Measurements from ENCODE around the gene LOXHD1. TPM values are rescaled to one million over a fixed set of nuclear protein-coding genes. Genes with fewer than 3 reads are reported as not detected.

Gene LOXHD1
- total RNA-seq, 1 experiment from 2014 or later: not detected

DNA sequence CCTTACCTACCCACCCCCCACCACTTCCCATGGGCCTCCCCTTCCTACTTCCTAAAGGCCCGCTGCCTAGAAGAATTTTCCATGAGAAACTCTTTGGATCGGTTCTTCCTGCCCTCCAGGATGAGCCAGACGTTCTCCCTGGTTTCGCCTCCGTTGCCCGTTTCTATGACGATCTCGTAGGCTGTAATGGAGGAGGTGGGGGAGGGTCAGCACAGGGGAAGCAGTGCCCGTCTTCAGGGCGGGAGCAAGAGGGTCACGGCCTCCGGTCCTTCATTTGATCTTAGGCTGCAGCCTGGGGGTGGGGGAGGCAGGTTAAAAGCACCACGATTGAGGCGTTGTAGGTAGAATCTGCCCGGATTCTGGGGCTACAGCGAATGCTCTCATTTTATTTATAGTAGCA is 172.0 kb downstream of the LOXHD1 start:
- DNase-seq: no peak
- peaks cover 6% of the 10 kb centered on the region; the same call in 1 of the 2 replicates for H3K27me3 ChIP-seq
- no peaks in the 10 kb centered on the region for H3K9me3 ChIP-seq
- H3K4me3 ChIP-seq: no peak overlapping the region
- no peaks in the 10 kb centered on the region for H3K36me3 ChIP-seq

DNA sequence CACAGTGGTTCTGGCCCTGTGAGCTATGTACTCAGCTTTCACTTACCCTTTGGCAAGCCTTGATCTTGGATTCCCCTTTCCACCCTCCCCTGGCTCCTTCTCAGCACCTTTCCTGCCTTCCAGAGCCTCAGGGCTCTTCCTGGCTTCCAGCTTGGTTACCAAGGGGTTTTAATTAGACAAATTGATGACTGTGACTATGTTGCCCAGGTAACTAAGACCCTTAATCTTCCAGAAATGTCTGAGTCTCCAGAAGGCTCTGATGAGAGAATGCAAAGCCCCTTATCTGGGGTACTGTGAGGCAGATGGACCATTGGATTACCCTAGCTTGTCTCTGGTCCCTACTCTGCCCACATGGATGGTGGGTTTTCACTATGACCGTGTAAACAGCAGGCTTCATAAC is 174.2 kb downstream of the LOXHD1 start:
- Histone ChIP-seq H3K36me3 (no peaks in the 10 kb centered on the region), H3K9me3 (no peaks in the 10 kb centered on the region), H3K27me3 (peaks cover 6% of the 10 kb centered on the region; the same call in 1 of the 2 replicates), H3K4me3 (no peak overlapping the region)
- no peak for DNase-seq

DNA sequence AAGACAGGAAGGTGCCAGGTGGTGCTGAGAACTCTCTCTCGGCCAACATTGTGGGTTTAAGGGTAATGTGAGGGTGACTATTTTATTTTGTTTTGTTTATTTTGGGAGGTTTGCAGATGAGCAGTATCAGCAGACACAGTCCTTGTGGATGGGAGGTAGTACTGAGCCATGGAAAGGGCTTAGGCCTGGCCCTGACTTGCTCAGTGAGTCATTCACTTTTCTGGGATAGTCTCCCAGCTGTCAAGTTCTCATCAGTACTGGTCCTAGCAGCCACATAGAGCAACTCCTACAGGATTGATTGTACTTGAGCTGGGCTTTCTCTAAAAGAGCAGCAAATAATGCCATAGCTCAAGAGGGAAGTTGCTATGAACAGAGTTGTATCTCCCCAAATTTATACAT is 175.2 kb downstream of the LOXHD1 start:
- Histone ChIP-seq H3K36me3 (no peaks in the 10 kb centered on the region), H3K4me3 (no peak overlapping the region), H3K27me3 (peaks cover 9% of the 10 kb centered on the region; the same call in 1 of the 2 replicates), H3K9me3 (no peaks in the 10 kb centered on the region)
- peak; percentile 61 for DNase-seq

DNA sequence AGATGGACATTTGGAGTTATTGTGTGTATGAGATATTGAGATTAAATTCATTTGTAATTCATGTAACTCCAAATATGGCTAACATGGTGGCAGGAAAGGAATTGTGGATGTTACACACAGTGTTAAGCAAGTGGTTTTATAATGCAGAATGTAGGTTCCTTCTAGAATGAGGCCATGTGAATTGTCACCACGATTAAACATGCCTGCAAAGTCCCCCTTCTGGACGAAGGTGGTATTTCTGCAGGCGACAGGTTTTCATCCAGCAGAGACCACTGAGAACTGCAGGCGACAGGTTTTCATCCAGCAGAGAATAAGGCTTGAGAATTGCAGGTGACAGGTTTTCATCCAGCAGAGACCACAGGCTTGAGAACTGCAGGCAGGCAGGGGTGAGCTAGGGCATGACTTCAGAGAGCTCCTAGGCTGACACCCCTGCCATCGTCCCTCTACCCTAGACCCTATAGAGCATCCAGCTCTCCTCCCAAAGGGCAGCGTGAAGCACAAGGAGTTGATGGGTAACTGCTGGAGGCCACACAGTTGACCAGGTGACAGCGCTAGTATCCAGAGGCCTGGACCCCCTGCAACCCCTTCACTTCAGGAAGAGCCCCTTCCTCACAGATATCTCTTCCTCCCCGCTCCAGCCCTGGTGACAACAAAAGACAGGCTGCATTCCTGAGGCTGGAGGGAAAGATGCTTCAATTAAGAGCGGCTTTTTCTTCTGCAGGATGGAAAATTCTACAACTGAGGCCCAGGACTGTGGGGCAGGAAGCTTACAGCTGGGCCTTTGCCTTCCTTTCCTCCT is 175.8 kb downstream of the LOXHD1 start:
- peaks cover 10% of the 10 kb centered on the region; the same call in 1 of the 2 replicates for H3K27me3 ChIP-seq
- no peaks in the 10 kb centered on the region for H3K36me3 ChIP-seq
- H3K4me3 ChIP-seq: no peak overlapping the region
- DNase-seq: peak; percentile 15
- no peaks in the 10 kb centered on the region for H3K9me3 ChIP-seq

DNA sequence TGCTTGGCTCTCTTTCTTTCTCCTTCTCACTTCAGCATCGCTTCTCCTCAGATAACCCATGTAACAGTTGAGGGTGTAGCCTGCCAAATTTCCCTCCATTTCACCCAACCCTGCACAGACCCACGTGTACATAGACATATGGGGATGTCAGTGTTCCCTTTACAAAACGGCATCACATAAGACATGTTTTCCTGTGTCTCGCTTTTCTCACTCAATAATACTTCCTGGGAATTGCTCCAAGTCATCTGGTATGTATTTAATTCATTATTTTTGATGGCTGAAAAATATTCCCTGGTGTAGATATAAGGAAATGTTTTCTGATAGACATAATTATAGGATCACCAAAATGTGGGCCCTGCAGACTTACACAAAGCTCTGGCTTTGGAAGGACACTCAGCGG is 176.8 kb downstream of the LOXHD1 start:
- Histone ChIP-seq H3K36me3 (no peaks in the 10 kb centered on the region), H3K27me3 (peaks cover 6% of the 10 kb centered on the region; the same call in 1 of the 2 replicates), H3K4me3 (no peak overlapping the region), H3K9me3 (no peaks in the 10 kb centered on the region)
- no peak for DNase-seq

DNA sequence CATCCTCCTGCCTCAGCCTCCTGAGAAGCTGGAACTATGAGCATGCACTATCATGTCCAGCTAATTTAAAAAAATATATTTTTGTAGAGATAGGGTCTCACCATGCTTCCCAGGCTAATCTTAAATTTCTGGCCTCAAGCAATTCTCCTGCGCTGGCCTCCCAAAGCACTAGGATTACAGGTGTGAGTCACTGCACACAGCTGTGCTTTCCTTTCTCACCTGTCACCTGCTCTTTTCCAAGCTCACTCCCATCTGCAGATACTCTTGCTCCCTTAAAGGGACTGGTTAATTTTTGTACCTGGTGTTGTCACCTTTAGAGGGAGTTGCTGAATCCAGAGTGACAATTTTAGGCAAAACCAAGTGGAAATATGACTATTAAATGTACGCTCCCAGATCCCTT is 178.2 kb downstream of the LOXHD1 start:
- no peak overlapping the region for H3K4me3 ChIP-seq
- H3K9me3 ChIP-seq: no peaks in the 10 kb centered on the region
- H3K27me3 ChIP-seq: peaks cover 6% of the 10 kb centered on the region; the same call in 1 of the 2 replicates
- no peaks in the 10 kb centered on the region for H3K36me3 ChIP-seq
- DNase-seq: no peak

DNA sequence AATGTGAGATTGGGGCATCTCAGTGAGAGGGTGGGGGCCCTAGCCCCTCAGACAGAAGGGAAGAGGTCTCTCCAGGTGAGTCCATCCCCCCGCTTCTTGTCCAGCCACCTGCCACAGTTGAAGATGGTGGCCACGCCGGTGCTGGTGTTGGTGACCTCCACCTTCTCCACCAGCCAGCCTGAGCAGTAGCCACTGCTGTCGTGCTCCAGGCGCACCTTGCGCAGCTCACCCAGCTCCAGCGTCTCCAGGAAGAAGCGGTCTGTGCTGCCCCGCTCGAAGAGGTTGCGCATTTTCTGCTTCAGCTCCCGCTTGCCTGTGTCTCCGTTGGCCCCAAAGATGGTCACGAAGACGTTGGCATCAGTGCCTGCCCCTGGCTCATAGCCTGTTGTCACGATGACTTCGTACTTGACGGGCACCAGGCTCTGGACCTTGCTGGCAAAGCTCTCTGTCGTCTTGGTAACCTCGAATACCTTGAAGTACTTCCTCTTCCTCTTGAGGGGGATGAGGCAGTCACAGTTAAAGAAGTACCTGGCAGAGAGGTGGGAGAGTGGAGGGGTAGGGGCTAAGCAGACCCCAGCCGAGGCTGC is 179.5 kb downstream of the LOXHD1 start:
- H3K4me3 ChIP-seq: no peak overlapping the region
- no peaks in the 10 kb centered on the region for H3K9me3 ChIP-seq
- peaks cover 6% of the 10 kb centered on the region; the same call in 1 of the 2 replicates for H3K27me3 ChIP-seq
- H3K36me3 ChIP-seq: no peaks in the 10 kb centered on the region
- DNase-seq: no peak

DNA sequence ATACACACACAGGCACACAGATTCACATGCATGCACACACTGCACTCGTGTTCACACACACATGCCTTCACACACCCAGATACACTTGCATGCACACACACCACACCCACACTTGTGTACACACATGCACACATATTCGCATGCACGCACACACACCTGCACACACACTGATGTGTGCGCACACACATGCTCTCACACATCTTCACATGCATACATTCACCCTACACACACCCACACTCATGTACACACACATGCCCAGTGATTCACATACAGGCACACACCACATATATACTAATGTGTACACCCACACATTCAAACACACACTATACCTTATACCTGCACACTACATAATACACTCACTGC is 181.6 kb downstream of the LOXHD1 start:
- Histone ChIP-seq H3K27me3 (peaks cover 6% of the 10 kb centered on the region; the same call in 1 of the 2 replicates), H3K9me3 (no peaks in the 10 kb centered on the region), H3K4me3 (no peak overlapping the region), H3K36me3 (no peaks in the 10 kb centered on the region)
- no peak for DNase-seq

DNA sequence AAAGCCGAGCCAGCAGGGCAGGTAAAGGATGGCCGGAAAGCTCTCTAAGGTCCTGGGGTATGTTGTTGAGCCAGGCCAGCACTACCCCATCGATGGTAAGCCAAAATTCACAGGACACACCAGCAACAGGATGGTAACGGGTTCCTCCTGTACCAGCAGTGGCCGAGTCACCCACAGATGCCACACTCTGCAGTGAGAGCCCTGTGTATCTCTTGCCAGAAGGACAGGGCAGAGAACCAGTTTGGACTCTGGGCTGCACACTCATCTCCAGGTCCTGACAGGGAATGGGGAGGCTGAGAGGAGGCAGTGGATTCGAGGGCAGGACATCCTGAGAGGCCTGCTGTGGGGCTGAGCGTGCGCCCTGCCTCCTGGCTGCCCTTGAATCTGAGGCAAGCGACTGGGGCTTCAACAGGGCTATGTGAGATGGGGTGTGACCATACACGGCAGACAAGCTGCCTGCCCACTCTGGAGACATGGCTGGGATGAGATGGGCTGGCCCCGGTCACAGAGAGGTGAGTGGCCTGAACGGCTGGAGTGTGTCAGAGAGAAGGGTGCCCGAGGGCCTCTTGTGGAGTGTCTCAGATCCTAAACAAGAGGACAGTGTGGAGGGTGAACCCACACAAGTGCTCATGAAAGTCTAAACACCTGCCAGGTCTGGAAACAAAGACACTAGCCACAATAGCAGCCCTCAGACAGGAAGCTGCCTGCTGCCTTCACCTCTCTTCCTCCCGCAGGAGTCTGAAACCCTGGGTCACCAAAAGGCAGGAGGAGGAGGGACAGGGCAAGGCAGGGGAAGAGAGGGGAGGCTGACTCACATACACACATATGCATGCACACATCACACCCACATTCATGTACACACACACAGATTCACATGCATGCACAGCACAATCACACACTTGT is 182.3 kb downstream of the LOXHD1 start:
- H3K36me3 ChIP-seq: no peaks in the 10 kb centered on the region
- H3K4me3 ChIP-seq: no peak overlapping the region
- no peaks in the 10 kb centered on the region for H3K9me3 ChIP-seq
- DNase-seq: no peak
- H3K27me3 ChIP-seq: peaks cover 6% of the 10 kb centered on the region; the same call in 1 of the 2 replicates

DNA sequence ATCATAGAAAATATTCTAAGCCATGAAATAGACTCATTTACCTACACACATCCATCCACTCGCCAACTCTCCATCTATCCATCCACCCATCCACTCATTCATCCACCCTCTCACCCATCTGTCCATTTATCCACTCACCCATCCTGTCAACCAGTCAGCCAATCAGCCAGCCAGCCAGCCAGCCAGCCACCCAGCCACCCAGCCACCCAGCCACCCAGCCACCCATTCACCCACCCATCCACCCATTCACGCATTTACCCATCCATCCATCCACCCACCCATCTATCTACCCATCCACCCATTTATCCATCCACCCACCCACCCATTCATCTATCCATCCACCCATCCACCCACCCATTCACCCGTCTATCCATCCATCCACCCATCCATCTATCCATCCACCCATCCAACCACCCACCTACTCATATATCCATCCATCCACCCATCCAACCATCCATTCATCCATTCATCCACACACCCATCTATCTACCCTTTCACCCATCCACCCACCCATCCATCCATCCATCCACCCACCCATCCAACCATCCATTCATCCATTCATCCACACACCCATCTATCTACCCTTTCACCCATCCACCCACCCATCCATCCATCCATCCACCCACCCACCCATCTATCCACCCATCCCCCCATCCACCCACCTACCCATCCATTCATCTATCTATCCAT is 185.1 kb downstream of the LOXHD1 start:
- peaks cover 3% of the 10 kb centered on the region; the same call in 1 of the 2 replicates for H3K27me3 ChIP-seq
- no peaks in the 10 kb centered on the region for H3K9me3 ChIP-seq
- H3K4me3 ChIP-seq: no peak overlapping the region
- H3K36me3 ChIP-seq: no peaks in the 10 kb centered on the region
- DNase-seq: no peak

DNA sequence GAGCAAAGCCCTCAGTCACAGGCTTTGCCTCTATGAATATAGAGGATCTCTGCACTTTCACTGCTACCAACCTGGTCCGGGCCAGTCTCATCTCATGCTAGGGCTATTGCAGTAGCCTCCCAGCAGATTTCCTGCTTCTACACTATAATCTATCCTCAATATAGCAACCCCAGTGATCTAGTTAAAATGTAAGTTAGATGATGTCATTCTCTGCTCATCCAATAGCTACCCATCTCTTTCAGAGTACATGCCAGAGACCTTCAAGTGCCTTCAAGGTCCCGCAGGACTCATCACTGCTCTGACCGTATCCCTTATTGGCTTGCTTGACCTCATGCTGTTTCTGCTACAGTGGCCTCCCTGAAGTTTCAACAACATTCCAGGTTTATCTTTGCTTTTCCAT is 186.3 kb downstream of the LOXHD1 start:
- DNase-seq: no peak
- H3K27me3 ChIP-seq: no peaks in the 10 kb centered on the region
- H3K36me3 ChIP-seq: no peaks in the 10 kb centered on the region
- H3K4me3 ChIP-seq: no peak overlapping the region
- H3K9me3 ChIP-seq: no peaks in the 10 kb centered on the region

DNA sequence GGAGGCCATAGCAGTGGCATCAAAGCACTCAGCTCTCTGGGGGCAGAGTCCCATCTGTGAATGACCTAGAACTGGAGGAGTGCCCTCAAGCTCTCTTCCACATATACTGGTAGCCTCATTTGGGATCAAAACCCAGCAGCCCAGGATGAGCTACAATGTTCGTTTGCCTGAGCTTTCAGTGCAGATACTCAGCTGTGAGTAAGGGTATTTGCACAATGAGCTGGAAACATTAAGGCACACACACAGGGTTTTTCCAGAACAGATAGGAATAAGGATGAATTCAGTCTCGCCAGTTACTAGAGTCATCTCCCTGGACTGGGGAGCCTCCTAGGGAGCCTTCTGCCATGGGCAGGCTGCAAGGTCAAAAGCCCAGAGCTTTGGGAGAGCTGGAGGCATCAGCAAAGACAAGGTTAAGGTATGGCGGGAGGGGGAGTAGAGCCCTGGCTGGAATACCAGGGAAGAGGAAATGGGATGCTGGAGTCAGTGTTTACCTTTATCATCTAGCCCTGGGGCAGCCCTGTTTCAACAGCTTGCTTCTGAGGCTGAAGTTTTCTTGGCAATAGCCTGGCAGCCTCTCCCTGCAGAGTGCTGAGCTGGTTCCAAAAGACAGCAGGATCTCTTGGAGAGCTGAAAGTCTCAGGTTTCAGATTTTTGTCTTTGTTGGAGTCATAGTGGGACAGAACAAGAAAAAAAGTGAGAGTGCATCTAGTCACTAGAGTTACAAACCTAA is 187.7 kb downstream of the LOXHD1 start:
- Histone ChIP-seq H3K36me3 (no peaks in the 10 kb centered on the region), H3K9me3 (no peaks in the 10 kb centered on the region), H3K27me3 (no peaks in the 10 kb centered on the region), H3K4me3 (no peak overlapping the region)
- peak; percentile 77 for DNase-seq

DNA sequence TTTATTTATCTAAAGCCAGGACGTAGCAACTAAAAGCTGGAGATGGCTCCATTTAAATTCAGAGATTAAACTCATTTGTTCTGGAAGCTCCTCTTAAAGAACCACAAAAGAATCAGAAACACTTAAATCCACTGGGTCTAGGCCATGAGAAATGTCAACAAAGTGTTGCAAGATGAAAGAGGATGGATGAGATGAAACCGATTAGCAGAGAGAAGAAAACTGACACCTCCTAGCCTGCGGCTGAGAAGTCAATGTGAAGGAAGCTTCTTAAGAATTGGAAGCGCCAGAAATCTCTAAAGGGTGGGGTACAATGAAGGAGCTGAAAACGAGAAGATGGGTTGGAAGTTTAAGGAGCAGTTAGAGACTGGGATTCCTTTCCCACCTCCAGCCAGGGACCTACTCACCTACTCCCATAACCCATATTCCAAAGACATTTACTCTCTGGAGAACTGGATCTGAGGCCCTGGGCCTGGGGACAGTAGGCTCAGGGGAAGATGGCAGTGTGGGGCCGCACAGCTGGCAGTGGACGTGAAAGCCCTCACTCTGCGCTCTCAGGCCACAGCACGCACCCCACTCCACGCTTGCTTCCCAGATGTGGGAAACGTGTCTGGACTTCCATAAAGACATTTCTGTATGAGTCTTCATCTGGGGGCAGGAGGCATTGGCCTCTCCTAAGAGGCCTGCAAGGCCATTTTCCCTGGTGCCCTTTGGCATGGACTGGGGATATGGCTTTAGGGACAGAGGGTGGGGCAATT is 188.4 kb downstream of the LOXHD1 start:
- no peaks in the 10 kb centered on the region for H3K27me3 ChIP-seq
- no peak for DNase-seq
- H3K36me3 ChIP-seq: no peaks in the 10 kb centered on the region
- no peaks in the 10 kb centered on the region for H3K9me3 ChIP-seq
- no peak overlapping the region for H3K4me3 ChIP-seq

DNA sequence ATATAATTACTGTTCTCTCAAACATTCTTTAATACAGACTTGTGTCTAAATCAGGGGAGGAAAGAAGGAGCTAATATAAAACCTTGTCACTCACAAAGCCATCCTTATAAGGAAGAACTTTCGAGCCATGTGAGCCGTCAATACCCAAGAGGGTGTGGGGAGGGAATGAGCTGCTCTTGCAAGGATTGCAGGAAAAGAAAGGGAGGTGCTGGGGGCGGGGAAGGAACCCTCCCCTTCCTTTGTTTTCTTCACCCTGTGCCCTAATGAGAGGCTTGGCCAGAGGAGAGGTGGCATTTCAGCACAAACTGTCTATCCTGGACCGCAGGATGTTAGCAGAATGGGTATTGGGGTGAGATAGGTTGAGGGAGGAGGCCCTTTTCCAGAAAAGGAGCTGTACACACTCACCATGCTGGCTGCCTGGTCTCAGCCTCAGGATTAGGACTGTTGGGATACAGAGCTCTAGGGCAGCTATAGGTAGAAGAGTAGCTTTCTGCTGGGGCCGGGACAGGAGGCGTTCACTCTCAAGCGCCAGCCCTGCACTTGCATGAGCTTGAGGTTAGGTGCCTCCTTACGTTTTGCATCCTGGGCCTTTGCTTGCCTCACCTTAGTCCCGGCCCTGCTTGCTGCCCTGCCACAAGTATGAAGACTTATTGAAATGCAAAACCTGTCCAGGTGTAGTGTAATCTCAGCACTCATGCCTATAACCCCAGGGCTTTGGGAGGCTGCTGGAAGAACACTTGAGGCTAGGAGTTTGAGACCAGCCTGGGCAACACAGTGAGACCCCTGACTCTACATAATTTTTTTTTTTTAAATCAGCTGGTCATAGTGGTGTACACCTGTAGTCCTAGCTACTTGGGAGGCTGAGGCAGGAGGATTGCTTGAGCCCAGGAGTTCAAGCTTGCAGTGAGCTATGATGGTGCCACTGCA is 190.5 kb downstream of the LOXHD1 start:
- Histone ChIP-seq H3K36me3 (no peaks in the 10 kb centered on the region), H3K4me3 (no peak overlapping the region), H3K9me3 (no peaks in the 10 kb centered on the region), H3K27me3 (no peaks in the 10 kb centered on the region)
- no peak for DNase-seq
